ENCODE measurements around the gene FIBP. TPM values are rescaled to one million over a fixed set of nuclear protein-coding genes. Genes with fewer than 3 reads are reported as not detected.
A peak's percentile ranks its signal among the peaks of the same experiment; 100 is the strongest.
"Not testable (repeated sequence)": the region's sequence is repeated elsewhere in the genome, so short reads cannot be mapped to it uniquely, and the experiment has no call there.

The FIBP gene
- total and polyA plus RNA-seq, 3 experiments from 2014 or later: 78.6 to 123 (median 121) TPM

DNA sequence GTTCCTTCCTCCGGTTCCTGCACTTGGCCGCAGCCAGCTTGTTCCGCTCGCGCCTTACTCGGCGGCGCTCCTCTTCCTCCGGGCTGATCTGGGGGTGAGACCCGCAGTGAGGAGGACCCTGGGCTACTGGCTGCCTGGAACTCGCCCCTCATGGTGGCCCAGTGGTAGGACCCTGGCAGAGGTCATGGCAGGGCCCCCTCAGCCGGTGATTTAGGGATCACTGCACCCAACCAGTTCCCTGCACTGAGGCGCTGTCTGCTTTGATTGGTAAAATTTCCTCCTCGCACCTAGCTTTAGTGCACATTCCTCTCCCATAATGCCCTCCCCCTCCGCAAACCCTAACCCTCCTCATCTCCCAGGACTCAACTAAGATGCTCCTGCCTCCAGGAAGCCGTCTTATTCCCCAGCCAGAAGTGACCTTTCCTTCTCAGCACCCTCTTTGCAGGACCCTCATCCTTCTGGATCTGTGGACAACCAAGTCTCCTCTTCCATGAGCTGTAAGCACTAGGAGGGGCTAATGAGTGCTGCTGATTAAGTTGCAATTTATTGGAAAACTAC lies 5.8 kb upstream of the FIBP start:
- H3K4me3 Mint-ChIP-seq: peak overlapping the region; percentile 78 to 92 (median 83)
- H3K4me3 ChIP-seq (ENCODE audit: low read length): peak overlapping the region; percentile 53
- peaks cover 46 to 48% (median 46%) of the 10 kb centered on the region in 3 donors for H3K4me1 Mint-ChIP-seq
- no peaks in the 10 kb centered on the region for H3K27me3 Mint-ChIP-seq
- peak overlapping the region; percentile 84 to 99 (median 92) for H3K27ac Mint-ChIP-seq
- peaks cover 6% of the 10 kb centered on the region for H3K27me3 ChIP-seq (ENCODE audit: insufficient read depth, low read length, poor library complexity, severe bottlenecking)
- H3K9me3 Mint-ChIP-seq: no peaks in the 10 kb centered on the region
- DNase-seq: peak in 2 of 5 donors; percentile 40
- POLR2A ChIA-PET: interaction anchor here (0.5 to 3.0 kb wide), 2 partner anchors 24 to 51 kb away, joined by 4 to 11 read pairs; partner anchors contain the start of gene C11orf68
- CTCF ChIA-PET: interaction anchor here (3.8 to 21.9 kb wide), 2 partner anchors 9 to 25 kb away, joined by 22 to 560 read pairs; partner anchors contain the start of genes CFL1, CTSW, EFEMP2 and MUS81
- H3K4me1 ChIP-seq (ENCODE audit: insufficient read depth, low read length): peaks cover 49% of the 10 kb centered on the region
- H3K36me3 ChIP-seq (ENCODE audit: insufficient read depth, low read length): no peaks in the 10 kb centered on the region
- peak overlapping the region; percentile 35 for H3K27ac ChIP-seq (ENCODE audit: low read depth, low read length)
- H3K9me3 ChIP-seq (ENCODE audit: low read length): no peaks in the 10 kb centered on the region
- no peaks in the 10 kb centered on the region for H3K36me3 Mint-ChIP-seq

DNA sequence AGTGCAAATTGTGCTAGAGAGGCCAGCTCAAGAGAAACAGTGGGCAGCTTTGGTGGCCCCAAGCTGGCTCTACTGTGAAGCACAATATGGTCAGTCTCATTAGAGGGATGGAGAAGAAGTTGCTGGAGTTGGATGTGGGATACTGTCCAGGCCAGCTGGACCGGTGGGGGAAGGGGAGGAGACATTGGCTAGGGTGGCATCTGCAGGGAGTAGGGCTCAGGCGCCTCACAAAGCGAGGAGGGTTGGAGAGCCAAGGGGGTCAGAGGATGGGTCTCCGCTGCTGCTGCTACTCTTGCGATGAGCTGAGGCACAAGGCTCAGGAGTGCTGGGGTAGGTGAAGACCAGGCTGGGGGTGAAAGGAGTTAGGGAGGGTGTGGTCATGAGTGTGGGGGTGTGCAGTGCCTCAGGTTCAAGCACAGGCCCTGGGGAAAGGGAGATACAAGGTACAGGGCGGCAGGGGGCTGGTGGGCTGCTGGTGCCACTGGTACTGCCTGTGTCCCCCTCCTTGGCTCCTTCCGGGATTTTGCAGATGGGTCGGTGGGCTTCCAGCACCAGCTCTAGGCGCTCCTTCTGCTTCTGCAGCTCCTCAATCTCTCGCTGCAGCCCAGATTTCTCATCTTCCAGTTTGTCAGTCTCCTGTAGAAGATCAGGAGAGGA lies 4.5 kb upstream of the FIBP start:
- Histone ChIP-seq H3K36me3 (ENCODE audit: insufficient read depth, low read length) (no peaks in the 10 kb centered on the region), H3K9me3 (ENCODE audit: low read length) (no peaks in the 10 kb centered on the region), H3K27ac (ENCODE audit: low read depth, low read length) (peak overlapping the region; percentile 87), H3K27me3 (ENCODE audit: insufficient read depth, low read length, poor library complexity, severe bottlenecking) (no peaks in the 10 kb centered on the region), H3K4me1 (ENCODE audit: insufficient read depth, low read length) (peaks cover 50% of the 10 kb centered on the region), H3K4me3 (ENCODE audit: low read length) (peak overlapping the region; percentile 74)
- POLR2A ChIA-PET: interaction anchor here (3.0 to 6.0 kb wide), 2 partner anchors 25 to 34 kb away, joined by 11 to 140 read pairs; partner anchors contain the start of genes C11orf68, CFL1 and MUS81
- CTCF ChIA-PET: interaction anchor here (0.7 to 21.9 kb wide), 7 partner anchors 7 to 76 kb away, joined by 3 to 560 read pairs (median 22); partner anchors contain the start of genes C11orf68, CFL1, CTSW and EFEMP2
- Mint-ChIP-seq H3K27me3 (no peaks in the 10 kb centered on the region), H3K9me3 (no peaks in the 10 kb centered on the region), H3K36me3 (peaks cover 0 to 4% (median 0%) of the 10 kb centered on the region in 3 donors), H3K27ac (peak overlapping the region; percentile 85 to 99 (median 93)), H3K4me3 (peak overlapping the region; percentile 78 to 92 (median 89)), H3K4me1 (peaks cover 54 to 58% (median 56%) of the 10 kb centered on the region in 3 donors)
- DNase-seq: no peak

DNA sequence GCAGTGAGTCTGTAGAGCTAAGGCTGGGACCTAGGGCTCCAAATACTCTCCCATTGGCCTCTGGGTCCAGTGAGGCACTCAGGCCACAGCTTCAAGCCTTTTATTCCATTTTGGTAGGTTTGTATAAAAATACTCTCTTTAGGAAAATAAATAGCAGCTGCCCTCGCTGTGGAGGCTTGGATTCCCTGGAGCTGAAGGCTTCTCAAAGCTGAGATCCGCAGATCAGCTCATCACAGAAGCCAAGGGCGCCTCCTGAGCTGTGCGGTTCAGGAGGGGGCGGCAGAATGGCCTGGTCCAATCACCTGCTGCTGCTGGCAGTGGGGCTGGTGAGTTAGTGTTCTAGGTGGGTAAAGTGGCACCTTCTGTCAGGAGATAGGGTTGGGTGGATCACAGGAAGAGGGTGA lies 3.9 kb upstream of the FIBP start:
- peak overlapping the region; percentile 74 for H3K4me3 ChIP-seq (ENCODE audit: low read length)

DNA sequence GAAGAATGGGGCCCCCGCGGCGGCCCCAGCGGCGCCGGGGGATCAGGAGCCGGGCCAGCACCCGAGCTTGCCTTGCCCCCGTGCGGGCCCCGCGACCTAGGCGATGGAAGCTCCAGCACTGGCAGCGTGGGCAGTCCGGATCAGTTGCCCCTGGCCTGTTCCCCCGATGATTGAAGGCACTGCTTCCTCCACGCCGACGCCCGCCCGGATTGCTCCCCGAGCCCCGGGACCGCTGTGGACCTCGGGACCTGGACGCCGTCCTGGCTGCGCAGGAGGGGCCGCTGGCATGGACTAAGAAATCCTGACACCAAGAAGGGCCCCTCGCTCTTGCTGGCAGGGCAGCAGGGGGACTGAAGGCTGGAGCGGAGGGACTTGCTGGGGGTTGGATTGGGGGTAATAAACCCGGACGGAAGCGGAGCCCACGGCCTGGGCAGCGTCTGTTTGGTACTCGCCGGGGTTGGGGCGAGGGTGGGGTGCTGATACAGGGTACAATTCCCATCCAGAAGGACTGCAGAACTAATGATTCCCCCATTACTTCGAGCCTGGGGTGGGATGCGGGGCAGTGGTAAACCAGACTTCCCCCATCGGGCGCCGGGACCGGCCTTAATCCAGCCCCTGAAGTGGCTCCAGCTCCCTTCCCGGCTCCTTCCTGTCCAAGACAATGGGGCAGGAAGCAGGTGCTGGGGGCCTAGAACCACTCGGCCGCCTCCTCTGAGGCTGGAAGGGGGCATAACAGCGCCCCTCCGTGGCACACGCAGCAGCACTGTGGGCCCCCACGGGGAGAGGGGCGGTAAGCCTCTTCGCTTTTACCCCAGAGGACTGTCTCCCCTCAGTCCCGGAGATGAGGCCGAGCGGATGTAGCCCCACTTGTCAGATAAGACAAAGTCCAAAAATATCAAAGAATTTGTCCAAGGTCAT lies 3.2 kb upstream of the FIBP start:
- Mint-ChIP-seq H3K27me3 (no peaks in the 10 kb centered on the region), H3K4me1 (peaks cover 62 to 70% (median 67%) of the 10 kb centered on the region in 3 donors), H3K4me3 (peak overlapping the region; percentile 78 to 92 (median 89)), H3K27ac (peak overlapping the region; percentile 85 to 99 (median 92)), H3K36me3 (peaks cover 0 to 12% (median 0%) of the 10 kb centered on the region in 3 donors), H3K9me3 (no peaks in the 10 kb centered on the region)
- Histone ChIP-seq H3K27ac (ENCODE audit: low read depth, low read length) (peak overlapping the region; percentile 87), H3K9me3 (ENCODE audit: low read length) (no peaks in the 10 kb centered on the region), H3K4me1 (ENCODE audit: insufficient read depth, low read length) (peaks cover 55% of the 10 kb centered on the region), H3K27me3 (ENCODE audit: insufficient read depth, low read length, poor library complexity, severe bottlenecking) (no peaks in the 10 kb centered on the region), H3K4me3 (ENCODE audit: low read length) (peak overlapping the region; percentile 74), H3K36me3 (ENCODE audit: insufficient read depth, low read length) (no peaks in the 10 kb centered on the region)
- ChIA-PET POLR2A (interaction anchor here (0.8 to 6.0 kb wide), 19 partner anchors 9 to 377 kb away, joined by 3 to 140 read pairs (median 4); partner anchors contain the start of genes BANF1, C11orf68, CFL1 and CTSW), CTCF (interaction anchor here (0.7 to 21.9 kb wide), 25 partner anchors 8 to 709 kb away, joined by 3 to 560 read pairs (median 5); partner anchors contain the start of genes AP5B1, C11orf68, CAPN1 and CFL1)
- peak in 1 of 5 donors; percentile 15 for DNase-seq

More for the DNA sequence above, 3.9 kb upstream of the FIBP start:
- H3K27ac ChIP-seq (ENCODE audit: low read depth, low read length): peak overlapping the region; percentile 87
- not testable (repeated sequence) for H3K36me3 ChIP-seq (ENCODE audit: insufficient read depth, low read length); H3K36me3 Mint-ChIP-seq; H3K27me3 ChIP-seq (ENCODE audit: insufficient read depth, low read length, poor library complexity, severe bottlenecking); H3K9me3 Mint-ChIP-seq; H3K27me3 Mint-ChIP-seq; H3K9me3 ChIP-seq (ENCODE audit: low read length)
- H3K4me3 Mint-ChIP-seq: peak overlapping the region; percentile 78 to 92 (median 89)
- ChIA-PET POLR2A (interaction anchor here (2.9 to 6.0 kb wide), 3 partner anchors 9 to 33 kb away, joined by 11 to 140 read pairs (median 32); partner anchors contain the start of genes C11orf68, CFL1, FOSL1 and MUS81), CTCF (interaction anchor here (0.7 to 21.9 kb wide), 8 partner anchors 8 to 75 kb away, joined by 3 to 560 read pairs (median 18); partner anchors contain the start of genes C11orf68, CFL1, CTSW and EFEMP2)
- H3K27ac Mint-ChIP-seq: peak overlapping the region; percentile 85 to 99 (median 92)
- peaks cover 55% of the 10 kb centered on the region for H3K4me1 ChIP-seq (ENCODE audit: insufficient read depth, low read length)
- peak in 2 of 5 donors; percentile 18 to 44 for DNase-seq
- peaks cover 57 to 63% (median 60%) of the 10 kb centered on the region in 3 donors for H3K4me1 Mint-ChIP-seq

DNA sequence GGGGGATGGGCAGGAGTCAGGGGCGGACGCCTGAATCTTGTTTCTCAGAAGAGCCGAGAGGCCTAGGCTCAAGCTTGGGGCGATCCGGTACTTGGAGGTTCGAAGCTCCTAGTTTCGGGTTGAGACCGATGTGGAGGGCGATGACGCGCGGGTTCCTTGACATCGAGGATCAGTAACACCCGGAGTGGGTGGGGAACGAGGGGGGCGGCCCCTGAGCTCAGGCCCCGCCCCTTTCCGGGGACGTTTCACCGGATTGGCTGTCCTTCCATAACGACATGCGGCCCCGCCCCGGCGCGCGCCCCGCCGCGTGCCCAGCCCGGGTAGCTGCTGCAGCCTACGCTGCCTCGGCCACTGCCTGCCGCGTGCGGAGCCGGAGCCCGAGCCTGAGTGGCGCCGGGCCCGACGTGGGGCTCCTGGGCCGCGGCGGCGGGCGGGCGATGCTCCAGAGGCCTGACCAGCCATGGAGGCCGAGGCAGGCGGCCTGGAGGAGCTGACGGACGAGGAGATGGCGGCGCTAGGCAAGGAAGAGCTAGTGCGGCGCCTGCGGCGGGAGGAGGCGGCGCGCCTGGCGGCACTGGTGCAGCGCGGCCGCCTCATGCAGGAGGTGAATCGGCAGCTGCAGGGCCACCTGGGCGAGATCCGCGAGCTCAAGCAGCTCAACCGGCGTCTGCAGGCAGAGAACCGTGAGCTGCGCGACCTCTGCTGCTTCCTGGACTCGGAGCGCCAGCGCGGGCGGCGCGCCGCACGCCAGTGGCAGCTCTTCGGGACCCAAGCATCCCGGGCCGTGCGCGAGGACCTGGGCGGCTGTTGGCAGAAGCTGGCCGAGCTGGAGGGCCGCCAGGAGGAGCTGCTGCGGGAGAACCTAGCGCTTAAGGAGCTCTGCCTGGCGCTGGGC lies 2.3 kb upstream of the FIBP start, which contains the start of gene CCDC85B:
CCDC85B (plus strand) TSS at position 350 of the 895 bp plus-strand sequence; CDS start at position 461, 111 bp downstream.
- no peaks in the 10 kb centered on the region for H3K9me3 Mint-ChIP-seq
- H3K4me3 Mint-ChIP-seq: peak within 1 kb of the TSS; percentile 83 to 97 (median 92)
- peak within 1 kb of the TSS; percentile 85 to 100 (median 96) for H3K27ac Mint-ChIP-seq
- Histone ChIP-seq H3K27me3 (ENCODE audit: insufficient read depth, low read length, poor library complexity, severe bottlenecking) (no peaks in the 10 kb centered on the region), H3K27ac (ENCODE audit: low read depth, low read length) (peak within 1 kb of the TSS; percentile 87), H3K4me1 (ENCODE audit: insufficient read depth, low read length) (peaks cover 55% of the 10 kb centered on the region), H3K9me3 (ENCODE audit: low read length) (no peaks in the 10 kb centered on the region), H3K36me3 (ENCODE audit: insufficient read depth, low read length) (no peaks in the 10 kb centered on the region), H3K4me3 (ENCODE audit: low read length) (peak within 1 kb of the TSS; percentile 94)
- peak; percentile 97 to 99 (median 98) for DNase-seq
- ChIA-PET POLR2A (interaction anchor here (0.6 to 6.0 kb wide), 26 partner anchors 8 to 377 kb away, joined by 3 to 140 read pairs (median 4); partner anchors contain the start of genes BANF1, C11orf68, CFL1 and CTSW), CTCF (interaction anchor here (0.5 to 21.9 kb wide), 34 partner anchors 9 to 1686 kb away, joined by 3 to 560 read pairs (median 4); partner anchors contain the start of genes AP5B1, C11orf68, CAPN1 and CFL1)
- H3K27me3 Mint-ChIP-seq: no peaks in the 10 kb centered on the region
- peaks cover 61 to 72% (median 69%) of the 10 kb centered on the region in 3 donors for H3K4me1 Mint-ChIP-seq
- peaks cover 0 to 17% (median 0%) of the 10 kb centered on the region in 3 donors for H3K36me3 Mint-ChIP-seq

DNA sequence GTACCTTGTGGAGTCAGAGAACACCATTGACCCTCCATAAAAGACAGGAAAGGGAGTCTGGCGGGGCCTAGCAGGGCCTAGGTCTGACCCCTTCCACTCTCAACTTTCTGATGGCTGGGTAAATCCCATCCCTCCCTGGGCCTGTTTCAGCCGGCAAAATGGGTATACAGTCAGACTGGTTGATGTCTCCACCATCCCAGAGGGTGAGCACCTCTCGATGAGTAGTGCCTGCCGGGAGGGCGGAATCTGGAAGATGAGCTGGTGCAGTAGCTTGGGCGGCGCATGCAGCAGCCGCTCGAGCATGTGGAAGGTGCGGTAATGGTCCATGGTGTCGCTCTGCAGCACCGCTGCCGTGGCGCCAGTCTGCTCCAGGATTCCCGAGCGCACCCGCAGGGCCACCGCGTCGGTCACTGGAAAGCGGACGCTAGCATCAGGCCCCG lies 528 bp downstream of the FIBP start:
- POLR2A ChIA-PET: interaction anchor here (0.5 to 6.0 kb wide), 20 partner anchors 13 to 273 kb away, joined by 3 to 140 read pairs (median 4); partner anchors contain the start of genes BANF1, C11orf68, CFL1 and KAT5
- DNase-seq: no peak
- Mint-ChIP-seq H3K27ac (peak overlapping the region; percentile 84 to 100 (median 96)), H3K4me1 (peaks cover 48 to 65% (median 64%) of the 10 kb centered on the region in 3 donors), H3K4me3 (peak overlapping the region; percentile 83 to 97 (median 92)), H3K36me3 (peaks cover 0 to 43% (median 0%) of the 10 kb centered on the region in 3 donors), H3K27me3 (no peaks in the 10 kb centered on the region), H3K9me3 (no peaks in the 10 kb centered on the region)
- Histone ChIP-seq H3K9me3 (ENCODE audit: low read length) (no peaks in the 10 kb centered on the region), H3K4me1 (ENCODE audit: insufficient read depth, low read length) (peaks cover 43% of the 10 kb centered on the region), H3K27ac (ENCODE audit: low read depth, low read length) (peak overlapping the region; percentile 87), H3K27me3 (ENCODE audit: insufficient read depth, low read length, poor library complexity, severe bottlenecking) (no peaks in the 10 kb centered on the region), H3K36me3 (ENCODE audit: insufficient read depth, low read length) (peaks cover 11% of the 10 kb centered on the region), H3K4me3 (ENCODE audit: low read length) (peak overlapping the region; percentile 94)
- CTCF ChIA-PET: interaction anchor here (0.6 to 21.9 kb wide), 30 partner anchors 12 to 329 kb away, joined by 3 to 560 read pairs (median 6); partner anchors contain the start of genes AP5B1, BANF1, C11orf68 and CFL1

Measured in CD8-positive, alpha-beta memory T cell (primary cell).